Stimulated activated CD4-positive, alpha-beta T cell treated with anti-CD3 and anti-CD28 coated beads, Interleukin-1b, Interleukin-23, amount 100 ng/mL, for 24 hours (primary cell): ENCODE data around the gene CEACAM21.
A peak's percentile ranks its signal among the peaks of the same experiment; 100 is the strongest.

Experiments used
- DNase-seq, 4 experiments: peaks; one replicate each; pipeline ENCODE4 v3.0.0-alpha.2; 2020; ENCODE audit warnings: low read depth in 4 of 4, low spot score in 1 of 4

CEACAM21 gene

DNA sequence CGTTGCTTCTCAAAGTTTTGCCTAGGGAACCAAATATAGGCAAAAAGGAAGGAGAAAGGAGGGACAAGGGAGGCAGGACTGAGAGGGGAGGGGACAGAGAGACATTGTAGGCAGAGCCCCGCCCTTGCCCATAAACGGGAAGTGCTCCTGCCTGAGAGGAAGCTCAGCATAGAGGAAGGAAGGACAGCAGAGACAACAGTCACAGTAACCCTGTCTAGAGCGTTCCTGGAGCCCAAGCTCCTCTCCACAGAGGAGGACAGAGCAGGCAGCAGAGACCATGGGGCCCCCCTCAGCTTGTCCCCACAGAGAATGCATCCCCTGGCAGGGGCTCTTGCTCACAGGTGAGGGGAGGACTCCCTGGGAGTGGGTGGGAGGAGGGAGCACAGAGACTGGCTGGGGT, at the start of gene CEACAM21:
Gene CEACAM21, plus strand, starts transcription at position 169 of the 400 bp plus-strand sequence. Its CDS starts 109 bp downstream, at position 278.
- DNase-seq: peak in 1 of 4 experiments; percentile 46

DNA sequence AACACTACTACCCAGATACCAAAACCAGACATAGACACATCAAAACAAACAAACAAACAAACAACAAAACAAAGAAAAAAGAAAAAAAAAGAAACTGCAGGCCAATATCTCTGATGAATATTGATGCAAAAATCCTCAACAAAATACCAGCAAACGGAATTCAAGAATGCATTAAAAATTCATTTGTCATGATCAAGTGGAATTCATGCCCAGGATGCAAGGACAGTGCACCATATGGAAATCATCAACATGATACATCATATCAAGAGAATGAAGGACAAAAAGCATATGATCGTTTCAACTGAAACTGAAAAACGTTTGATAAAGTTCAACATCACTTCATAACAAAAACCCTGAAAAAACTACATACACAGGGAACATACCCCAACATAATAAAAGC, 48.9 kb upstream of the CEACAM21 start:
- no peak for DNase-seq

DNA sequence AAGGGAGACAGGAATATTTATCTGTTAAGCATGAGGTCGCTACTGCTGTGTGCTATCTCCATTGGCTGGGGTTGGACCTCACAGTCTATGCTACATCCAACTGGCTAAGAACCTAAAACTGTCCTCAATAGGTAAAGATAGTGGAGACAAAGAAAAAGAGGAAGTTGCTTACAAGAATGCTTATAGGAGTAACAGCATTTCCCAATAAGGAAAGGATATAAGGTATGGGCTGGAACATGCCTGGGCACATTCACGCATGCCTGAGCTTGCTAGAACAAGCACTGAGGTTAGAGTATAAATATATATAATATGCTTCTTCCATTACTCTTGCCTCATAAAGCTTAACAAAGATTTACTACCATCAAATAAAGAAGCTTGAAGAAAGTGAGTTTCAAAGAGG, 47.9 kb upstream of the CEACAM21 start:
- no peak for DNase-seq

DNA sequence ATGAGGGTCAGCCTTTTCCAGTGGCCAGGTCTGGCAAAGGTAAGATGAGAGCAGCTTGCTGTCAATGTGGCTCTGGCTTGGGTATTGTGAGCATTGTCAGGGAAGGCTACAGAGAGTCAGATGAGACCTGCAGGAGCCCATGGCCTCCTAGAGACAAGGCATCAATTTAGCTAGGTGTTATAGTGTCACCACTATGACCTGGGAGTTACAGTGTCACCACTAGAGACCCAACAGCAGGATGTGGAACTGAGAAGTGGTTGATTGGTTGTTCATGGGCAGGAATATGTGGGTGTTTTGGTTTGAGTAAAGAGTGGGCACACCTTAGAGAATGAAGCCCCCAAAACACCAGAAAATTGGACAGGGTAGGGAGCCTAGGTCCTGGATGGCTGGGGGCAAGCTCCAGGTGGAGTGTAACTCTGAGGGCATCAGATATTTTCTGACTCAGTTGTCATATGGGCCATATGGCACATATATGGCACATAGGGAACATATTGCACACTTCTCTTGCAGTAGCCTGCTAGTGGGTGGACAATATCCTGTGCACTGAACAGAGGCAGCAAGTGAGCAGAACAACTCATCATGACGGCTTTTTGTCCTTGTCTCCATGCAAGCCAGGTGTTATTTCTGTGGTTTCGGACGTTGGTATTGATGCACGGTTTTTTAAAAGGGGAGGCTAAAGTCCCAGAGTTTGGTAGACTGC, 46.3 kb upstream of the CEACAM21 start:
- DNase-seq: no peak

DNA sequence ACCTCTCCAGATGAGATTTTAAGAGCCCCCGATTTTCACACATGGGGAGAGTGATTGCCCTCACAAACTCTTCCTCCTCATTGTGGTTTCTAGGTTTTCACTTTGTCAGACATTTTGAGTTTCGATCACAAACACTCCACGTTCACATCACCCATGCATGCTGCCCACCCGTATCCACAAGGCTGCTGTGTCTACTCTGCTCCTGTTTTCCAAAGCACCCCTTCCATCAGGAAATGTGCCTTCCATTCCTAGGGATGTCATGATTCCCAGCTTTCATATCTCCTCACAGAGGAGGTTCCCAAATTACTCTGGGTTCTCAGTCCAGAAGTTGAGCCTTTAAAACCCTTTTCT, 45.8 kb upstream of the CEACAM21 start:
- DNase-seq: no peak

DNA sequence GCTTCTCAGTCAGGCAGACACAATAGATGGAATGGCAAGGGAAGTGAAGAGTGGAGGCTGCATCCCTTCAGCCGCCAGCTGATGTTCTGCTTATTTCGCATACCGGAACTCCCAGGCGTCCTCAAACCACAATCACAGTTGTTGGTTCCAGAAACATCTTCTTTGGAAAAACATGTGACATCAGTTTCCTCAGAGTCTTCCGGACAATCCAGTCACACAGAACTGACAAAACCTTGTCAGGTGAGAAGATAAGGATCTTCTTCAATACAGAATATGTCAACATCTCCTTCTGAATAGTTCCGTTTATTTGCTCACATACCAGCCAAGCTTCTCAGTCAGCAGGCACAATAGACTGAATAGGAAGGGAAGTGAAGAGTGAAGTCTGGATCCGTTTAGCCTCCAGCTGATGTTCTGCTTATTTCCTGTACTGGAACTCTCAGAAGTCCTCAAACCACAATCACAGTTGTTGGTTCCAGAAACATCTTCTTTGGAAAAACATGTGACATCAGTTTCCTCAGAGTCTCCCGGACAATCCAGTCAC, 45.1 kb upstream of the CEACAM21 start:
- no peak for DNase-seq

DNA sequence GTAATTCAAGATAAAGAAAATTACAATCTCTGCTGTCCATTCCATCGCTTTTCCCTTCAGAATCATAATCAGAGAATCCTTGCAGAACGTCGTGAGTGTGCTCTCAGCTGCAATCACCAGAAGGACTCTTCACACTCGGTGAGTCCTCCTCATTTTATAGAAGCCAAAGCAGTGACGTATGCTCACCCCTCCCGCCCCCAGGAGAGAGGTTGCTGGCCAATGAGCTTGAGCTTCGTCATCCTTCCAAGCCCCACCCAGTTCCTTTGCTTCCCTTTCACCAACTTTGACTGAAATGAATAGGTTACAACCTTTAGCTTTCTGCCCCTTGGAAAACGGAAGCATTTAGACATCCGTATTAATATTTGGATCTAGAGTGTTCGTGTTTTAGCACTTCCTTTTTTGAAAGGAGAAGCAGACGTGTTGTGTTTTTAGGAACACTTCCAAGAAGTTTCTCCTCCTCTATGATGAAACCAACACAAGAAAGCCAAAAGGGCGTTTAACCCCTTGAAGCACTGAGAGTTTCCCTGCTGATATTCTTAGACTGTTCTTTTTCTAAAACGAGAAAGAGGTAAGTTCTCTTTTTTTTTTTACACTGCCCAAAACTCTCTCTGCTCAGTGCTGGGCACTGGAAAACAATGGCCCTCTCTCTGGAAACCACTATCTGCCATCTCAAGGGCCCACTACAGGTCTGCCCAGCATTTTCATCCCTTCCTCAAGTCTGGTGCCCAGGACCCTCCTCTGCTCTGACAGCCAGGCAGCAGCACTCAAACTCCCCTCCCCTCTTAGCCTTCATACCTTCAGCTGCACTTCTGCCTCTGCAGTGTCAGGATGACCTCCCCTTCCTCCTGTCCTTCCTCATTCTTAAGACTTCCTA, 44.3 kb upstream of the CEACAM21 start:
- DNase-seq: peak in 3 of 4 experiments; percentile 59 to 72 (median 67)

DNA sequence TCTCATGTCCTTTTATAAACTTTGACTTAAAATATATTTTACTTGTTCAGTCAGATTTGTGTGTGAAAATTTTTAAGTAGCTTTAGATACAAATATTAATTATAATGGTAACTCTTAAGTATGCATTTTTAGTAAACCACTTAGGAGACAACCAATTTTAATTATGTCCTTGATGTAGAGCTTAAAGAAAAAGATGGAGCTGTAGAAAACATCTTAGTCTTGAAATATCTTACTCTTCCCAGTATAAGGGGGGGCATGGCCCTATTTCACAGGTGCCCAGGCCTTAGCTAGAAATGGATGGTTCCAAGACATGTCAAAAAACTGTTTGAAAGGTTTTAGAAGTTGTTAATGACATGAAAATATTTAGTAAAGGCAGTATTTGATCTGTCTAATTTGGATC, 43.4 kb upstream of the CEACAM21 start:
- no peak for DNase-seq

DNA sequence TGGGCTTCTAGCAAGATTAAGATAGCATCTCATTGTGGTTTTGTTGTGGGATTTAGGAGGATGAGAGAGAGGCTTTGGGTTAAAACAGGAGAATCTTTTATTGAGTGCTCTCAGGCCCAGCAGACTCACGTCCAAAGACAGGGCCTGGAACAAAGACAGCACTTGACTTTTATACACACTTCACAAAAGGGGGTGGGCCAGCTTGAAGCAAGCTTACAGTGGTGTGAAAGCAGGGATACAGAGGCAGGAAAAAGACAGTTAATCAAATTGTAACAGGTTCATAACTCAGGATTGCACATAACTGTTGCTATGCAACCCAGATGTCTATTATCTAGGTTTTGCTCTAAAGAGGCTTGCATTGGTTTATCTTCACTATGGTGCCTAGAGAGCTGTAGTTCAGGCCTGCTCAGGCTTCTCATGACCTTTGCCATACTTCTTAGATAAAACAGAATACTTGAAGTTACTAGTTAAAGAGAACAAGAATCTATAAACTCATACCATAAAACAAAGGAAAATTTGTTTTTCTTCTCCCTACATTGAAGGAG, 42.2 kb upstream of the CEACAM21 start:
- no peak for DNase-seq

DNA sequence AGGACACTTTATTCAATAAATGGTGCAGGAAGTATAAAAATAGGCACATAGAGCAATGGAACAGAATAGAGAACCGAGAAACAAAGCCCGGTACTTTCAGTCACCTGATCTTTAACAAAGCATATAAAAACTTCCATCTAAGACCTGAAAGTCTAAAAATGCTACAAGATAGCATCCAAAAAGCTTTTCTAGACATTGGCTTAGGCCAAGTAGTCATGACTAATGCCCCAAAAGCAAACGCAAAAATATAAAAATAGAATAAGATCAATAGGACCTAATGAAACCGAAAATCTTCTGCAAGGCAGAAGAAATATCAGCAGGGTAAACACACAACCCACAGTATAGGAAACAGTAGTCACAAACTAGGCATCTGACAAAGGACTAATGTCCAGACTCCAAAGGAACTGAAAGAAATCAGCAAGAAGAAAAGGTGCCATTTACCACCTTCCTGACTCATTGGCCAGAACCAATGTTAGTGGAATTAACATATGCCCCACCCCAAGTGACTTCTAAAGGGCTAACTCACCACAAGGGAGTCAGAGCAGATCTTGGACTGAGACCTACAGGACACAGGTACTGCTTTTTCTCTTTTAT, 40.8 kb upstream of the CEACAM21 start:
- DNase-seq: no peak

DNA sequence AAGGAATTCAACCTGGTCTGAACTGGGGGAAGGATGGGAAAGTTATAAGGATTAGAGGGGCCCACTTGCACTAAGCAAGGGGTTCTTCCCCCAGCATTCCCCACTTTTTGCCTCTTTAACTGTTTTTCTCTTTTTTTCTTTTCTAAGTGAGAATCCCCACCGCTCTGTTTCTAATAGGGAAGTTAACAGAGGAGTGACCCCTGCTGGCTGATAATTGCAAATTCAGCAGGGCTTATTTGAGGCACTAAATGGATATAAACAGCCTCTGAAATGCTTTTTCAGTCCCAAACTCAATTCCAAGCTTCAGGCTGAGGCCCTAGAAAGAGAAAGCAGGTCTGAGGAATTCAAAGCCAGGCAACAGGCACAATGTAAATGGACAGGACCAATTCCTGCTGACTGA, 38.2 kb upstream of the CEACAM21 start:
- DNase-seq: no peak

DNA sequence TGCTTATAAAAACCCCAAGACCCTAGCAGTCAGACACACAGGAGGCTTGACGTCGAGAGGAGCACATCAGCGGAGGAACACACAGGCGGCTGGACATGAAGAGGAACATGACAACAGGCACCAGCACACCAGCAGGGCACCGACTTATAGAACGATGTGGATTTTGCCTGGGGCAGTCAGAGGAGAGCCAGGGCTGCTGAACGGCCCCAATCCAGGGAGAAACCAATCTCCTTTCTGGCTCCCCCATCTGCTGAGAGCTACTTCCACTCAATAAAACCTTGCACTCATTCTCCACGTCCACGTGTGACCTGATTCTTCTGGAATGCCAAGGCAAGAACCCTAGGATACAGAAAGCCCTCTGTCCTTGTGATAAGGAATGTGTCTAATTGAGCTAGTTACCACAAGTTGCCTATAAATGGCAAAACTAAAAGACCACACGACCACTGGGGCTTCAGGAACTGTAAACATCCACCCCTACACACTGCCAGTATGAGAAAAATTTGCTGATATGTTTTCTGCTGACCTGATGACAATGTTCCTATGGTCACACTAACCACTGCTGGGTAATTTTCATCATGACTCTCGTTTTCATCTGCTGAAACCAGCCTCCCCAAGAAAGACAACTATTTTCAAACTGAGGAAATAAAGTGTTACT, 35.8 kb upstream of the CEACAM21 start:
- no peak for DNase-seq

DNA sequence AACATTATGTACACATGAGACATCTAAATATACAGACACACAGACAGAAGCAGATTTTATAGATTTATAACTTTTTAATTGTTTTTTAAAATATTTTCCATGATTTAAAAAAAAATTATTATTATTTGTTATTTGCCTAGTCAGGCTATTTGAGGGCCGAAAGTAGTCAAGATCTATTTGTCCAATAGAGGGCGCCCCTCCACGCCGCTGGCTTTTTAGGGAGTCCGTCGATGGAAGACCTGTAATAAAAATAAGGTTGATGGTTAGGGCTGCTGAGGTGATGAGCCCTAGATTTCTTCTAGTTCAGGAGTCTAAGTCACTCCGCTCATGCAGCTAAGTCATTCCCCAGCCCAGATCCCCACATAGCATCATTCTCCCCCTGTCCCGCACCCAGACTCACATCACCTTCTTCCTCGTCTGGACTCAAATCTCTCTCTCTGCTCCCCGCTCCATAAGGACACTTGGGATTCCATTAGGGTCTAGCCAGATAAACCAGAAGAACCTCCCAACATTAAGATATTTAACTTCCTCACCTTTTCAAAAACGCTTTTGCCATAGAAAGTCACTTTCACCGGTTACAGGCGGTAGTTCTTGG, 33.9 kb upstream of the CEACAM21 start:
- DNase-seq: peak in 3 of 4 experiments; percentile 52 to 62 (median 59)

DNA sequence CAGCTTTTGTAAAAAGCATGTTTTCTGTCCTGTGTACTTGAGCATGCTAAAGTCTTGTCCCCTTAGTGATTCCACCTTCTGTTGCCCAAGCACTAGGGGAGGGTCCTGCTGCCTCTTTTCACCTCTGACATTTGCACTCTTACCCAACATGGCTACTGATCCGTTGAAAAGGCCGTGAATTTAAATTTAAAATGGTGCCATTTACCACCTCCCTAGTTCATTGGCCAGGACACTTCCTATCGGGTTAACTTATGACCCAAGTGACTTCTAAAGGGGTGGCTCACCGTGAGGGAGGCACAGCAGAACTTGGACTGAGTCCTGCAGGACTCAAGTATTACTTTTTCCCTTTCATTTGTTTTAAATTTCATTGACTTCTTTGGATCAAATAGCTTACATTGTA, 33.3 kb upstream of the CEACAM21 start:
- no peak for DNase-seq

DNA sequence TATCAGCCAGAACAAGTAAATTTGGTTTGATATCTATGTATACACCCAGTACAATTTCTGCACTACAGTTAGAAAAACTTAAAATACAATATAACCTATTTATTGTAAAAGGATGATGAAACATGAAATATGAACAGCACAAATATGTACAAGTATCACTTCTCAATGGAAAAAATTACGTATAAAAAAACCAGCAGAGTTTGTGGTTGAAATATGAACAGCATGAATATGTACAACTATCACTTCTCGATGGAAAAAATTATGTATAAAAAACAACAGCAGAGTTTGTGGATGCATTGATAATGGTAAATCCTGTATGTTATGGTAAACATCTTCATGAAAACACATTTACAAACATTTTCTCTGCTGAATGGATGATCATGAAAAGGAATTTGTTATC, 32.4 kb upstream of the CEACAM21 start:
- DNase-seq: no peak

DNA sequence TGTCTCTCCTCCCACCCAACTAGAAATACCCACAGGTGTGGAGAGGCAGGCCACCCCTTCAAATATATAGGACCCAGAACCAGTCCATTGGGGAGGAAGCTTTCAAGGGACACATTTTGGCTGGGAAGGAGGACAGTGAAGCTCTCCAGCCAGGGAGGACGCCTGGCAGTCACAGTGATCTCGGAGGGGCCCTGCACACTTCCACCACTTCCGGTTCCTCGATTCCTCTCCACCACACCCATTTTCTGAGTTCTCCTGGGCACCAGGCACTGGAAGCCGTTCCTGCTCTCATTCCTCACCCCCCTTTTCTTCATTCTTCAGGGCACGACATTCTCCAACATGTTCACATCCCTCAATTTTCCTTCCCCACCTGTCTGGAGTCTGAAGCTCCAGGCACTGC, 30.4 kb upstream of the CEACAM21 start:
- DNase-seq: no peak

DNA sequence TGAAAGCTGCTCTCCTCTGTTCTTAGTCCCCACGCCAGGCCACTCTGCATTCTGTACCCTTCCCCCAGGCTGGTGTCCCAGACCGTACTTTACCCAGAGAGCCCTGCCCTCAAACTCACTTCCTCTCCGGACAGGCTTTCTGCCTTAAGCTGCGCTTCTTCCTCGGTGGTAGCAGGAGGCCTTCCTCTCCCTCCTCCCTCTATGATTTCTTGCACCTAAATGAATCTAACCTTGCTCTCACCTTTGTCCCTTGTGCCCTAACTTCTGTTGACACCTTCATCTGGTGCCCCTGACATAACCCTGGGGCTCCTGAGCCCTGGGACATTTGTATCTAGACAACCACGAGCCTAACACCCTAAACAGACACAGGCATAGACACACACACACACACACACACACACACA, 29.6 kb upstream of the CEACAM21 start:
- DNase-seq: no peak

DNA sequence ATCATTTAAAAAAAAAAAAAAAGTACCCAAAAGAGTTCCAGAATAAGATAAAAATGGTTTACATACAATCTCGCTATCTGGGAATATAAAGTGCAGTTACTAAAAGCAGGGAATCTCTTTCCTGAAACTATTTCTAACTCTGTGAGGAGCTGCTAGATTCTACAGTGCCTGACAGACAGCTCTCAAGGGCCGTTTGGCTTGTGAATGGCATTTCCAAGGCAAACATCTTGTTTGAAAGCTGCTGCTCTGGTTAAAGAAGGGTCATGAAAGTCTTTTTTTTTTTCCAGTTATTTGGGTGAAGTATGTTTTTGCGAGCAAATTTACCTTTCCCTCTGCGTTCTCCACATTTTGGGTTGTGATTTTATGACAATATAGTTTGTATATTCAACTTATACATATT, 29.0 kb upstream of the CEACAM21 start:
- no peak for DNase-seq

DNA sequence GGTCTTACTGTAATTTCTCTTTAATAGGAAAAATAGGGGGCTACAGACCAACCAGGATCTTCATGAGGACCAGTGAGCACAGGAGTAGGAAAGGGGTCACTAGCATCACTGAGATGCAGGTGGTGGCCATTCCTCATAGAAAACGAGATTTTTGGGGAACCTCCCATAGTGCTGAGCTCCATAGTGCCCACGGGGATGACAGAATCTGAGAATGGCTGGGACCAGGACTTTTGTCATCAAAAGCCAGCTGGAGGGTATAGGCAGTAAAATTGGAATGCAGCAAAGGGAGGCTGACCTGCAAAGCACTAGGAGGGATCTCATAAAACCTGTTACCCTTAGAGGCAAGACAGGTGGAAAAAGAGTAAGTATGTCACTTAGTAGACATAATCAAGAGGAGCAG, 28.4 kb upstream of the CEACAM21 start:
- no peak for DNase-seq

DNA sequence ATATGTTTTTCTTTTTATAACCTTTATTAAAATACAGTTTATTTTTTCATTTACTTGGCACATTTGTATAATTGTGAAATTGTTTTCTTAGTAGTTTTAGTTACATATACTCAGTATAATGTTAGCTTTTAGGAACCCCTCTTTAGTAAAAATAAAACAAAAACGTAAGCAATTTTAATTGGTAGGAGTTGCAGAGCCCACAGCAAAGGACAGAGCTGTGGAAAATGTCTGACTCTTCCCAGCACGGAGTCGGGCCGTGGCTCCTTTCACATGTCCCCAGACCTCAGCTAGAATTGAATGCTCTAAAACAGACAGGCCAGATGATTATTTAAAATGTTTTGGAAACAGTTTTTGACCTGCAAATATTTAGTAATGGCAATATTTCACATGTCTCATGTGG, 27.9 kb upstream of the CEACAM21 start:
- DNase-seq: no peak
